ENCODE data around the gene HSF5. TPM values are rescaled to one million over a fixed set of nuclear protein-coding genes. Genes with fewer than 3 reads are reported as not detected.

Gene HSF5
- total and polyA plus RNA-seq, 2 of the 13 experiments (the other 11 are each of a cell fraction or from before 2014, with no cell fraction given), result not detected

GRCh38 chr17:58415371-58416055 lies 72.7 kb downstream of the HSF5 start (continued):
- TF ChIP-seq ZNF281 (CRISPR knock-in tag; IDR thresholded peaks at IDR 0.05; ENCODE audit: borderline replicate concordance) (0 out of 2 replicates have a peak, but pooled peaks have one; percentile 7), HNF1B (CRISPR knock-in tag; IDR thresholded peaks at IDR 0.05) (peak; percentile 62; the same call in 1 of the 2 replicates), ZNF260 (CRISPR knock-in tag; IDR thresholded peaks at IDR 0.05; ENCODE audit: borderline replicate concordance, low read depth) (no peak), ZNF747 (CRISPR knock-in tag; IDR thresholded peaks at IDR 0.05; ENCODE audit: borderline replicate concordance) (0 out of 2 replicates have a peak, but pooled peaks have one; percentile 43), TEAD3 (CRISPR knock-in tag; optimal IDR thresholded peaks at IDR 0.05; ENCODE audit: borderline replicate concordance) (peak; percentile 28), SMAD1 (CRISPR knock-in tag; IDR thresholded peaks at IDR 0.05; ENCODE audit: borderline replicate concordance, low read depth) (no peak), ZKSCAN5 (CRISPR knock-in tag; IDR thresholded peaks at IDR 0.05) (0 out of 2 replicates have a peak, but pooled peaks have one; percentile 41), NR2F6 (IDR thresholded peaks at IDR 0.05) (peak; percentile 27; the same call in 1 of the 2 replicates), NR2F6 (CRISPR knock-in tag; IDR thresholded peaks at IDR 0.05) (peak; percentile 40; the same call in 1 of the 2 replicates), YY1 (IDR thresholded peaks at IDR 0.05; ENCODE audit: insufficient read depth, insufficient replicate concordance, low read depth, low read length) (peak; percentile 59)

All from HepG2 (cell line).